CD4-positive, alpha-beta T cell treated with Interleukin-21 for 1 hour (primary cell): ENCODE results near the gene MAP4K3.

ENCODE experiments used
- DNase-seq: peaks from one replicate; pipeline ENCODE4 v3.0.0-alpha.2; 2020

The MAP4K3 gene

DNA sequence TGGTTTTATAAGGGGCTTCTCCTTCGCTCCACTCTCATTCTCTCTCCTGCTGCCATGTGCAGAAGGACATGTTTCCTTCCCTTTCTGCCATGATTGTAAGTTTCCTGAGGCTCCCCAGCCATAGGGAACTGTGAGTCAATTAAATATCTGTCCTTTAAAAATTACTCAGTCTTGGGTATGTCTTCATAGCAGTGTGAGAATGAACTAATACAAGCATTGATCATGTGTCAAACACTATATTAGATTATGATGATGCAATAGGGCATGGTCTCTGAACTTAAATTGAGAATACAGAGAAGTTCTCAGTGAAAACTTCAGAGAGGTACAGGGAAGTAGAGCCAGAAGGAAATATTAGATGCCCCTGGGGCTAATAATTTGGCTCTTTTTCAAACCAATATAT is 5.9 kb upstream of the MAP4K3 start:
- DNase-seq: no peak

DNA sequence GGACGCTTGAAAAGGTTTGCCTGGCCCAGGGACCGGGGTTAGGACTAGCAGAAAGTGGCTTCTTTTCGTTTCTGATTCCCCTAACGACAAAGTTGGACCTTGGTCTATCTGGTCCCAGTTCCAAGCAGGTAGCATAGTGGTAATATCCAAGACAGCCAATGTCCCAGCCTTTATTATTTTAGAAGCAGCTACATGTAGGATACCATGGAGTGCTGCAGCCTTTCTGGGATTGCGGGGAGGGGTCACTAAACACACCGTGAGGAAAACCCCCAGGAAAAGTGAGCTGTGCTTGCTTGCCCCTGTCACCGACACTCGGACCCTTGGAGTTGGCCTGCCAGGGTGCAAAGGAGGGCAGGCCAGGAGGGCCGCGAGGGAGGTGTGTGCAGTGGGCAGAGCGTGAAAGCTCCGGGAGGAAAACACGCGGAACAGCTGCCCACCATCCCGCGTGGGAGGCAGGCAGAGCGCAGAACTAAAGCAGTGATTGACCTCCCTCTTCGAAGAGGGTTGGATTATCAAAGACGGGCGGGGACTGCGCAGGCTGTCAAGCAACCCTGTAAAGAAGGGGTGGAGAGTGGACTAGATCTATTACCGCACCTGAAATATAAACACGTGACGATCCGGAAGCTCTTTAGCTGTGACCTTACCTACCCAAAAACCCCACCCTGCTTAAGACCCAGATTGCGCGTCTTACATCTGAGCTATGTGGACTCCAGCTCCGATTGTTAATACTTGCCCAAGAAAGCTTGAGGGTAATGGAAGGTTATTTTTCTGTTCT is 624 bp upstream of the MAP4K3 start:
- DNase-seq: peak; percentile 63

DNA sequence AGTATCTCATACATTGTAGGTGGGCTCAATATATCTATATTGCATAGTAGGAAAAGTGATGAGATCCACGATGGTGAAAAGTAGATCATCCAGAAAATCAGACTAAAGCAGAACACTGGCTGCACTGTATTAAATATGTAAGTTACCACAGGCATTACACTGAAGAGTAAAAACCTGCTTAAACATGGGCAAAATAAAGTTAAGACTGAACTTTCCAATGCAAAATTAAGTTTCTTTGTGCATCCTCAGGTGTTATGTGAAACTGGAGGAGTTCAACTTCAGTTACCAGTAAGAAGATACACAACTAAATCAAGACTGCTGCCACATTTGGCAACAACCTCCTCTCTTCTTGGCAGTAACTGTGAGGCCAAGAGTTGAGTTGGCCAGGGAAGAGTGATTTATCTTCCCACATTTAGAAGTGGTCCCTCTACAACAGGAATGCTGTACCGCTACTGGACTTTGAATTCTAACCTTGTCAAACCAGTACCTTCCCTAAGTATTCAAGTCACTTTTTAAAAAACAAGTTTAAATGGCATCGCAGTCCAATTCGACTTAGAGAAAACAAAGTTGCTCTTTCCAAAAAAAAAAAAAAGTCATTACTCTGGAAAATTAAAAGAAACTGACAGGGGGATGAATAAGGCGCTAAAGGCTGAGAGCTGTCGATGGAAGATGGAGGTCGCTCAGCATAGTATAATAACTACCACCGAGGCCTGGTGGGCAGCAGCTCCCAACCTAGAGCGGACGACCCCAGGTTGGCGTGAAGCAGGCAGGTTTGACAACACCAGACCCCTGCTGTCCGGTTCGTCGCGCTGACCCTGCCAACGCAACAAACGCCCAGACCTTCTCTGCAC is 1.1 kb downstream of the MAP4K3 start:
- no peak for DNase-seq

DNA sequence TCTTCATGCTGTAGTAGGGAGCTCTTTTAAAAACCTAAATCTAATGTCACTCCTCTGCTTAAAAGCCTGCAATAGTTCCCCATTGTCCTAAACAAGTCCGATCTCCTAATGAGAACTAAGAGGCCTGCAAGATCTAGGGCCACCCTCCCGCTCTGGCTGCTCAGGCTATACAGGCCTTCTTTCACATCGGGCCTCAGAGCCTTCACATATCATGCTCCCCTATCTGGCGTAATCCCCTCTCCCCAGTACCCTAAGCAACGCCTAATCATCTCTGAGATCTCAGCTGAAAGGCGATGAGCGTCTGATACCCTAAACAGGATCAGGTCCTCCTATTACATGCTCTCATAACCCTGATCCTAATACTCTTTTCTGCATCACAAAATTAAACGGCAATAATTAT is 1.9 kb downstream of the MAP4K3 start:
- no peak for DNase-seq

DNA sequence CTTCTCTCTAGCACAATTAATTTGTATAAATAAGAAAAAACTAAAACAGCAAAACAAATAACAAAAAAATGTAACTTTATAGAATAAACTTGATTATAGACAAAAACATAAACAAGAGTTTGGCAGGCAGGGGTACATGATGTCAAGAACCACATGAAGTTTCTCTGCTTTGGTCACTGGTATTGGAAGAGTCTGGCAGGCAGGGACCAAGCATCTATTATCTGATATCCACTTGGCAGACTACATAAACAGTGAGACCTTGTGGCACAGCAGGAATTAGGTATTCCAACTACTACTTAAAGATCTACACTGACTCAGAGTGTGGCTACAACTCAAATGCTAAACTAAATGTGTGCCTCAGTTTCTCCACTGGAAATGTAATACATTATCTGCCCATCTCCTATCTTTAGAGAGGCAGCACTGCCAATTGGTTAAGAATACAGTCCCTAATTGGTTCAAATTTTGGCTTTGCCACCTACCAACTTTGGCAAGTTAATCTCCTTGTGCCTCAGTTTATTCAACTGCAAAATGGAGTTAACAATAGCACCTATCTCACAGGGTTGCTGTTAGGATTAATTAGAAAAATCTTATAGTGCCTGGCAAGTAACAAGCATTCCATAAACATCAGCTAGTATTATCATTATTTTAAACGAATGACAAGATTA is 2.7 kb downstream of the MAP4K3 start:
- DNase-seq: no peak

DNA sequence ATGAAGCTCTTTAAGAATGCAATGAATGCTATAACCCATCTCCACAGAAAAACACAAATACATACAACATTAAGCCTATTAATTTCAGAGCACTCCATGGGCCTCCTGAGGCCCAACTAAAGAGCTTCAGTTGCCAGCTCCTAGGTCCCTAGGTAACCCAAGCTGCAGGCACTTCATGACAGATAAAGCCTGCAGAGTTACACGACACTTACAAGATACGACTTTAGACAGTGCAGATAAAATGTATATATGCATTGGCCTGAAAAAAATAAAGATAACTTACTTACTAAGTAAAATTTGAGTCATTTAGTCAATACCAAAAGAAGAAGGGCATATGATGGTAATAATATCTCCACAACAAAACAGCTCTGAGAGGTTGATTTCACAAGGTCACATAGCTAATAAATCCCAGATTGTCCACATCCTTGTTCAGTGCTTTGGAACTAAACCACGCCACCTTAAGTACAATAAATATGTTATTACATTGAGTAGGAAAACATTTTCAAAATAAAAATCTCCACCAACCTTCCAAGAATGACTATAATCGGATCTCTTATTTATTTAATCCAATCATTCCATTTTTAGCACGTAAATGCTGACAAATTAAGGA is 3.4 kb downstream of the MAP4K3 start:
- DNase-seq: no peak

DNA sequence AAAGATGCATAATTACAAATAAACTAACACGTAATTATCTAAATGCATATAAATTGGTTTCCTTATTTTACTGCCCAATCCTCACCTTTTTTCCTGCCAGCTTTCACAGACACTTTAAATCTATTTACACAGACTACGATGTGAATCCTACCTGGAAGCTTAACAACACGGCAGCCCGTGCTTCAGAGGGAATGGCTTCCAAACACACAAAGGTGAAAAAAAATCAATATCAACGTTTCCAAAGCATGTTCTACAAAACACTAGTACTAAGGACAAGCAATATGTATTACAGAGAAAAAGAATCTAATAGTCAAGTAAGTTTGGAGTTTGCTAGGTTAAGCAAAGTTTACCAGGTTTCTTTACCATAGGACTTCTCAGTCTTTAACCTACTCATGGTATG is 4.4 kb downstream of the MAP4K3 start:
- DNase-seq: no peak

DNA sequence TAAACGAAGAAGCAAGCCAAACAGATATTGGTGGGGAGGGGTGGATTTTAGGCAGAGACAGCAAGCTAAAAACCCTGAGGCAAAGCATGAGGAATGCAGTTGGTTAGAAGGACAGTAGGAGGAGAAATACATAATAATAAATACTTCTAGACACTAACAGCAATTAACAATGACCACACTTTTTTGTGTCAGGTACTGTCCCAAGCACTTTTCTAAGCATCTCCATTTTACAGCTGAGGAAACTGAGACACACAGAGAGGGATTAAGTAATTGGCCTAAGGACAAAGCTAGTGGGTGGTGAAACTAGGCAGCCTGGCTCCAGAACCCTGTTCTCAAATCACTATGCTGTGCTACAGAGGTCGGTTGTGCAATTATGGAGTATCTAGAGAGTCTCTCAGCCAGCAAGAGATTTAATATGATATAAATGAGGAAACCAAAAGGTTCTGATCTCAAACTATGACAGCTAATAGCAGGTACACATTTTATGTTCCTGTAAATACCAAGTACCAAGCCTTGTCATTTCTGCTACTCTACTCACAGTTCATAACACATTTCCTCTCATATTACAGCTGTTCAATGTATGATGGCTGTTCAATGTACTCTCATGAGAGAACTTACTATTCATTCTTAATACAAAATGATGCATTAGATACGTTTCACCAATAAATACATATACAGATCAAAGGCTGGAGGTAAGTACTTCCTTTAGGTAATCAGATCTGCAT is 5.3 kb downstream of the MAP4K3 start:
- no peak for DNase-seq

DNA sequence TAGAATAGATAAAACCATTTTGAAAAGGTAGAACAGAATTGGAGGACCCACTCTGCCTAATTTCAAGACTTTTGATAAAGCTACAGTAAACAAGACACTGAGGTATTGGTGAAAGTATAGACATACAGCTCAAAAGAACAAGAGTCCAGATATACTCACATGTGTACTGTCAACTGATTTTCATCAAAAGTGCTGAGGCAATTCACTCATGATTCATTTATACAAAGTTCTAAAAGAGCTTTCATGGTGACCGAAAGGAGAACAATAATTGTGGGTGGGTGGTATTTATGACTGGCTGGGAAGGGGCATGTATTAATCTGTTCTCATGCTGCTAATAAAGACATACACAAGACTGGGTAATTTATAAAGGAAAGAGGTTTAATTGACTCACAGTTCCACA is 7.3 kb downstream of the MAP4K3 start:
- DNase-seq: no peak

DNA sequence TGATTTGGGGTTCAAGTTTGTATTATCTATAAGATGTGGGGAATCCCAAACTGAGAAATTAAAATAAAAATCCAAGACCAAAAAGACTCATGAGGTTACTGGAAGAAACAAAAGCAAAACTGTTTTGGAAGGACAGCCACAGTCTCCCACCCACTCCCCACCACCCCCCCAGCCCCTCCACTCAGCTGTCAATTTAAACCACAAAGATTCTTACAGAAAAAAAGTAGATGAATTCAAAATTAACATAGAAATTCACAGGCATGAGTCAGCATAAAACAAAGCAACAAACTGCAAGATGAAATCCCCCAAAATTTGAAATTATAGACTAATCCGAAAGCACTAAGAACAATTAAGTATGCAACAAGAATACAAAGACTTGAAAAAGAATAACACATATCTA is 12.1 kb downstream of the MAP4K3 start:
- no peak for DNase-seq

DNA sequence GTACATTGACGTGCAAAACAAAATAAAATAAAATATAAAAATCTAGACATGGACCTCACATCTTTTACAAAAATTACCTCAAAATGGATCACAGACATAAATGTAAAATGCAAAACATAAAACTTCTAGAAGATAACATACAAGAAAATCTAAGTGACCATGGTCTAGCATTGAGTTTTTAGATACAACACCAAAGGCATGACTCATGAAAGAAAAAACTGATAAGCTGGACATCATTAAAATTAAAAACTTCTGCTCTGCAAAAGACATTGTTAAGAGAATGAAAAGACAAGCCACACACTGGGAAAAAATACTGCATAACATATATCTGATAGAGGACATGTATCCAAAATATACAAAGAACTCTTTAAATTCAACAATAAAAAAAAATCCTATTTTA is 14.4 kb downstream of the MAP4K3 start:
- no peak for DNase-seq

DNA sequence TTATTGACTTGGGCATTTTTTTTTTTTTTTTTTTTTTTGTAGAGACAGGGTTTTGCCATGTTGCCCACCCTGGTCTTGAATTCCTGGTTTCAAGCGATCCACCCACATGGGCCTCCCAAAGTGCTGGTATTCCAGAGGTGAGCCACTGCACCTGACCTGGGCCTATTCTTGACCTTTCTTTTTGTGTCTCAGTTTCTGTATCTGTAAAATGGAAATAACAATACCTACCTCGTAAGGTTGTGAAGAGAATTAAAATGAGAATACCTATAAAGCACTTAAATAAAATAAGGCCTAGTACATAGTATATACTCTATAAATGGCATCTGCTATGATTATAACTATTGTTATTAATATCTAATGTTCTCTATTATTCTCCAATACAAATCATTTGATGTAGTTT is 15.7 kb downstream of the MAP4K3 start:
- DNase-seq: no peak

DNA sequence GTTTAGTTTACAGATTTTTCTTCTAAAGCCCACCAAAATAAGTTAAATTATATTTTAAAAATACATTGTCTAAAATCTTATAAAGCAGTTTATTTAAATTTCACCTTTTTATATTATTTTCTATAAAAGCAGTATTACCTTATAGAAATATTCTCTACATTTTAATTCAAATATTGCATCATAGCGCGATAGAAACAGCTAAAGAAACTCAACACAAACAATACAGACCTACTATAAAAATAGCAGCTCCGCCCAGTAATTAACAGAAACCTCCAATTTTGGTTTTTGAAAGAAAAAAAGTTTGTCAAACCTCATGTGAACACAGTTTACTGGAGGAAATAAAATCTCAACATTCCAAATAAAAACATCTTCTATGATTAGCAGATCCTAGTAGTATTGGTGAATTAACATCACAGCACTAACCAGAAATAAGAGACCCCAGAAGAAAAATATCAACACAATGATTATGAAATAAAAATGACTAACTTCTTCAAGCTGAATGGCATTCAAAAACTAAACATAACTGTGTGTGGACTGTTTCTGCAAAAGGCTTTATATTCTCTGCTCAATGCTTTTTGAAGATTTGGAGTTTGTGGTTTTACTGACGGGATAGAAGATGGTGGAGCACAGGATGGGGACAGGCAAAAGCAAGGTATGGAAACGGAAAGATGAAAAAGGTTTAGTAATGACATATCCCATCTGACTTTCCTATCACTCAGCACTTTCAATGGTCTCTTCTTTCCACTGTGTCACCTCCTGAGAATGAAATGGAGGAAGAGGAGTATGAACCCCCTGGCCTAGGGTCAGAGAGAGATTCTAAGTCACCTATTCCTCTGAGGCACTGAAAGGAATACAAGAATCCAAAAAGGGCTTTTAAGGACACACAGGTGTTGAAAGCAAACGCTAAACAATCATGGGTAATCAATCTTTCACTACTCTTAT is 17.5 kb downstream of the MAP4K3 start:
- DNase-seq: no peak

DNA sequence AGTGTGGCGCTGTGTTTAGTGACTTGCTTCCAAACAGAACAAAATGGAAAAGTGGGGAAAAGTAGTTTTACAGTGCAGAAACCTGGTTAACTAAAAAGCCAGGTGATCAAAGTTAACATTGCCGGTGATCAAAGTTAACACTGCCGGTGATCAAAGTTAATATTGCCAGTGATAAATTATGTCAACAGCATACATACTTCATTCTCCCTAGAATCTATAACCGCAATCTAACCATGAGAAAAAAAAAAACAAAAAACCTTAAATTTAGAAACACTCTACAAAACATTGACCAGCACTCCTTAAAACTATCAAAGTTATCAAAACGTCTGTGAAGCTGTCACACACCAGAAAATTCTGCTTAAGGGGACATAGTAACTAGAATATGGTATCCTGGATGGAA is 18.6 kb downstream of the MAP4K3 start:
- no peak for DNase-seq

DNA sequence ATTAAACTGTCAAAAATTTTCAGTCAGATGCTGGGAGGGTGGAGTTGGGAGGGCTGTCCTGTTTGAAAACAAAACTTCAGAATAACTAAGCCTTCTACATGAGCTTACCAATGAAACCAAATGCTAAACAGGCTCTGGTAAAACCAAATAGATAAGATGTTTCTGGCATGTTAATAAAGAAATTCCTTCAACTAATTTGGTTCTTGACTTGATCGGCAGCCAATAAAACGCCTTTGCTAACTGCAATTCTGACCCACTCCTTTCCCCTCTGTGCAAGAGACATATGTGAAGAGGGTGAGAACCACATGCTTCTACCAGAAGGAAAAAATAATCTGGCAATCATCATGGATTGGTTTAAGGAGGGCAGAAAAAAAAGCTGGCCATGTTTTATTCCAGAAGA is 20.9 kb downstream of the MAP4K3 start:
- DNase-seq: no peak

DNA sequence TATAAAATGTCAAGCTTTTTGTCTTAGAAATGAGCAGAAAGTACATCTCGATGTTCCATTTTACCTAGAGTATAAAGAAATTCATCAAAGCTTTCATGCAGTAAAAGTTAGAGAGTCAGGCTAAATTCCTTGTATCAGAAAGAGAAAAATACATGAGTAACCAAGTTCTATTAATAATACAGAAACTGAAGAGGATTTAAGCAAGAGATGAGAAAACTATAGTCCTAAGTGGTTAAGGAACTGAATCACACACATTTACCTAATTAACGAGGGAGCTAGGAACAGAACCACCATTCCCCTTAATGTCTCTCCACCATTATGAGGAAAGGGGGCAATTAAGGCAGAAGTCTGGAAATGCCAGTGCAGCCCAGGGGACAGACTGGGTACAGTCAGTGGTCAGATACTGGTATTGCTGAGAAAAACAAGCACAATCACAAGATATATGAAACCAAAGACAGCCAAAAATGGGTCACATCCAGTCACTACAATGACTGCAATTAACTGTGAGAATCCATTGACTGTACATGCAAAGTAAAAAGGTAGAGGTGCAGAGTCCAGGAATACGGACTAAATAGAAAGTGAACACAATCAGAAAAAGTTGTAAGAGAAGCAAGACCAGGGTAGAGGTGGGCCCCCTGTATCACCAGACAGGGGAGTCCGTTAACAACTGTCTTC is 23.9 kb downstream of the MAP4K3 start:
- DNase-seq: no peak

DNA sequence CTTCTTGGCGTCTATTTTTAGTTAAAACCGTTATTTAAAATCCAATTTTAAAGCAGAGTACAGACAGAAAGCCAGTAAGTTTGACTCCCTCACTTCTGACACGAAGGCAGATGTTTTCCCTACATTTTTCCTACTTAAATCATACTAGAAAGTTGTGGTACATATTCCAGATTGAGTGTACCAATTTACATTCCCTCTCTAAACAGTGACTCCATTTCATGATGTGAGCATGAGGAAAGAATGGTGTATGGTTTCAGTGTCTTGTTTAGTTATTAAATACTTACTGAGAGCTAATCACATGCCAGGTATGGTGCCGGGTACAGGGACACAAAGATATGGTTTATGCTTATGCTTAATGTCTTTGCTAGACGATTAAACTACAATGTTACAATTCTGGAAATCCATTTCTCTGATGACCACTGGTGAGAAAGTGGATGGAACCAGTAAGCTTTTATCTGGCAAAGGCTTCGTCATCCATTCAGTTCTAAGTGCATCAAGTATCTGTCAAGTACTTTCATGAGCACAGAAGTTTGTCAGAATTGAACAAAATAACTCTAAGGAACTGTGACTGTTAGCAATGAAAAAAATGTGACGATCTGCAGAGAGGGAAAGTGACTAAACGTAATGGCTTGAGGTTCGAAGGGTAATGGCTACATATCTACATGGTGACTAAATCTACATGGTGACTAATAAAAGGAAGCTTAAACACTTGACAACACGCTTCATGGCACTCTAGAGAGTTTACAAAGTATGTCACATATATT is 25.7 kb downstream of the MAP4K3 start:
- no peak for DNase-seq

DNA sequence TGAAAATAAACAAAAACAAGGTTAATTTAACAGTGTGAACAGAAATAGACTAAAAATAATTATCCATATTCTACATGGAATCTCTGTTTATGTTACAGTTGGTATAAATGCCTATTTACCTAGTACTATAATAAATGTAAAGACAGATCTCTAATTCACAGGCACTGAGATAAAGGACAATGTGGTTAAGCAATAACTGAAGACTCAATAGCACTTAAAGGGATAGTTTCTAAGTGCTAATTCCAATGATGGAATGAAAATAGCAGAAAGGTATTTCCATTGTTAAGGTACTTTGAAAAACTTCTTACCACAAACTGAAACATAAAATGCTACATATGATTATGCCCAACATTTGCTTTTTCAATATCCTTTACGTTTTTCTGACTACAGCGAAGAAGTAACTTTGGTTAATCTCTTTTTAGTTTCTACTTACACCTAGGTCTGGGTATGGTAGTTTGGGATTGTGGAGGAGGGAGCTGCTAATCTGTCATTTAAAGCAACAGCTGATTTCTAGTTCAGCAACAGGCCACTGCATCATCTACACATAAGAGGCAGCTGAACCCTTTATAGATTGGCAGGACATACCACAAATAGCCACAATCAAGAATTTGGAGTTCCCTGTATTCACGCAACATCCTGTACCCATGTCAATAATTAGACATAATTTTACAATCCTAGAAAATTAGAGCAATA is 27.2 kb downstream of the MAP4K3 start:
- no peak for DNase-seq

DNA sequence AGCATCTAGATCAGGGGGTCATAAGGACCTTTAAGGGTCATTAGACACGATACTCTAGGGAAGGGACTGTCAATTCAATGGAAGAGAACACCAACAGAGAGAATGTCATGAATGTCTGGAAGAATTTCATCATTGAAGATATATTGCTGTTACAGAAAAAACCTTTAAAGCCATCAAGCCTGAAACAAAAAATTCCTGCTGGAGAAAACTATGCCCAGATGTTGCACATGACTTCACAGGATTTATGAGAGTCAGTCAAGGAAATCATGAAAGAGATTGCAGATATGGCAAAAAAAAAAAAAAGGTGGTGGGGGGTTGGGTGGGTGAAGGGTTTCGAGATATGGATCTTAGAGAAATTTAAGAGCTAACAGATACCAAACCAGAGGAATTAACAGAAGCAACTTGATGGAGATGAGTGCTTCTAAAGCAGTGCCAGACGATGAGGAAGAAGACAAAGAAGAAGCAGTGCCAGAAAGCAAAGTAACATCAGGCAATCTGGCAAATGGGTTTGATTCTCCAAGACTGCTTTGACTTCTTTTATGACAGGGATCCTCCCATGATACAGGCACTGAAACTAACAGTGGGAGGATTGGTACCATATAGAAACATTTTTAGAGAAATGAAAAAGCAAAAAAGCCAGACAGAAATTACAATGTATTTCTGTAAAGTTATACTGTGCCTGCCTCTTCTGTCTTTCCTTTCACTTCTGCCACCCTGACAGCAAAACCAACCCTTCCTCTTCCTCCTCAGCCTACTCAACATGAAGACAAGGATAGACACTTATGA is 28.5 kb downstream of the MAP4K3 start:
- DNase-seq: no peak
